Bronchial epithelial cell (primary cell): ENCODE measurements around the gene COL20A1. TPM values are rescaled to one million over a fixed set of nuclear protein-coding genes. Genes with fewer than 3 reads are reported as not detected.

Experiments
- DNase-seq: peaks from one replicate; pipeline ENCODE4 v3.0.0-alpha.2; 2010; ENCODE audit warnings: low read depth
- FAIRE-seq: peaks from 2 replicates; lab custom pipeline; 2011; peaks lifted over from hg19 to GRCh38; lab: Jason Lieb, UNC
- H3K27me3 ChIP-seq: 2 replicates; pipeline ENCODE4 v1.5.1; 2011; ENCODE audit warnings: low read length; ENCODE audit not compliant: control insufficient read depth, insufficient read depth
- H3K36me3 ChIP-seq: 2 replicates; pipeline ENCODE4 v1.5.1; 2011; ENCODE audit warnings: low read length; ENCODE audit not compliant: control insufficient read depth, insufficient read depth
- H3K4me3 ChIP-seq: 2 replicates; pipeline ENCODE4 v1.5.1; 2011; ENCODE audit warnings: mild to moderate bottlenecking, low read depth, low read length, control low read depth
- CTCF ChIP-seq: IDR thresholded peaks from 2 replicates; pipeline ENCODE4 v1.5.1; 2011; ENCODE audit warnings: mild to moderate bottlenecking, moderate library complexity, low read length, control low read depth, inconsistent platforms; ENCODE audit not compliant: insufficient read depth, severe bottlenecking
- total RNA-seq: library from RNA; depleted of rRNA; stranded (reverse); fragments of >200 nt; gene quantifications from 2 replicates; pipeline ENCODE4 v1.2.1, GENCODE V29; 2014

Gene COL20A1
- total RNA-seq, 1 donor from 2014 or later = not detected

- FAIRE-seq (no peak), DNase-seq (no peak)
- Histone ChIP-seq H3K27me3 (no peaks in the 10 kb centered on the region), H3K36me3 (peaks cover 26% of the 10 kb centered on the region), H3K4me3 (no peak overlapping the region)
- no peak for TF ChIP-seq CTCF
Observed at GRCh38 chr20:63285636-63286615, 7.1 kb upstream of the COL20A1 start.

- DNase-seq (no peak), FAIRE-seq (no peak)
- no peaks in the 10 kb centered on the region for H3K27me3 ChIP-seq
- TF ChIP-seq CTCF = no peak
- H3K36me3 ChIP-seq = peaks cover 22% of the 10 kb centered on the region
- no peak overlapping the region for H3K4me3 ChIP-seq
Observed at GRCh38 chr20:63286781-63287696, 5.9 kb upstream of the COL20A1 start.

GRCh38 chr20:63287697-63288580 lies 5.0 kb upstream of the COL20A1 start:
- H3K27me3 ChIP-seq = no peaks in the 10 kb centered on the region
- DNase-seq = no peak
- no peak for FAIRE-seq
- H3K4me3 ChIP-seq = no peak overlapping the region
- peaks cover 19% of the 10 kb centered on the region for H3K36me3 ChIP-seq
- TF ChIP-seq CTCF = no peak

- Histone ChIP-seq H3K36me3 (peaks cover 15% of the 10 kb centered on the region), H3K4me3 (no peak overlapping the region), H3K27me3 (no peaks in the 10 kb centered on the region)
- no peak for FAIRE-seq
- no peak for TF ChIP-seq CTCF
- DNase-seq = no peak
Observed at GRCh38 chr20:63288581-63289251, 4.3 kb upstream of the COL20A1 start.
